SIG-M5 treated with dmso at 0.1 percent for 504 hours (cell line): ENCODE results near the gene TSPEAR.

Experiments used
- DNase-seq: peaks from one replicate; lab custom pipeline; 2025; ENCODE audit not compliant: unreplicated experiment; lab: John Stamatoyannopoulos, UW

TSPEAR gene

GRCh38 chr21:44723177-44724131 is 12.1 kb upstream of the TSPEAR start:
- no peak for DNase-seq

GRCh38 chr21:44722731-44723130 is 11.4 kb upstream of the TSPEAR start:
- DNase-seq, result no peak

GRCh38 chr21:44720170-44720569 is 8.8 kb upstream of the TSPEAR start:
- no peak for DNase-seq

GRCh38 chr21:44718571-44718970 is 7.2 kb upstream of the TSPEAR start:
- DNase-seq, result no peak

GRCh38 chr21:44718093-44718492 is 6.7 kb upstream of the TSPEAR start:
- no peak for DNase-seq

GRCh38 chr21:44716984-44717383 is 5.6 kb upstream of the TSPEAR start:
- DNase-seq, result no peak

- no peak for DNase-seq
Observed at GRCh38 chr21:44714905-44715304, 3.5 kb upstream of the TSPEAR start.

- DNase-seq, result no peak
Observed at GRCh38 chr21:44713846-44714245, 2.5 kb upstream of the TSPEAR start.

- DNase-seq, result no peak
Observed at GRCh38 chr21:44713130-44713529, 1.8 kb upstream of the TSPEAR start.

- no peak for DNase-seq
Observed at GRCh38 chr21:44712203-44713028, 1.0 kb upstream of the TSPEAR start.

- no peak for DNase-seq
Observed at GRCh38 chr21:44710756-44711326, 531 bp downstream of the TSPEAR start.

- no peak for DNase-seq
Observed at GRCh38 chr21:44710294-44710665, 1.1 kb downstream of the TSPEAR start.

GRCh38 chr21:44709426-44710293 is 1.7 kb downstream of the TSPEAR start:
- no peak for DNase-seq

- no peak for DNase-seq
Observed at GRCh38 chr21:44708866-44709425, 2.4 kb downstream of the TSPEAR start.

- DNase-seq, result no peak
Observed at GRCh38 chr21:44708213-44708865, 3.0 kb downstream of the TSPEAR start.

- no peak for DNase-seq
Observed at GRCh38 chr21:44706706-44707581, 4.4 kb downstream of the TSPEAR start.

- no peak for DNase-seq
Observed at GRCh38 chr21:44706026-44706705, 5.2 kb downstream of the TSPEAR start.

- DNase-seq, result no peak
Observed at GRCh38 chr21:44704636-44705001, 6.8 kb downstream of the TSPEAR start.
